HG03196 (cell line): ENCODE measurements around the gene MFF.
"Not testable (repeated sequence)": the region's sequence is repeated elsewhere in the genome, so short reads cannot be mapped to it uniquely, and the experiment has no call there.

Experiments used
- ATAC-seq: cut with Tn5 transposase; IDR thresholded peaks from one replicate; pipeline ENCODE4 v1.9.1; 2021; ENCODE audit not compliant: unreplicated experiment

Gene MFF

GRCh38 chr2:227326783-227327182, 1.7 kb downstream of the MFF start:
- no peak for ATAC-seq

GRCh38 chr2:227335713-227336112, 10.7 kb downstream of the MFF start:
- ATAC-seq = no peak

GRCh38 chr2:227337442-227337841, 12.4 kb downstream of the MFF start:
- ATAC-seq = no peak

- no peak for ATAC-seq
Measured at GRCh38 chr2:227339098-227339599, 14.1 kb downstream of the MFF start.

- ATAC-seq = no peak
Measured at GRCh38 chr2:227340106-227340505, 15.1 kb downstream of the MFF start.

DNA sequence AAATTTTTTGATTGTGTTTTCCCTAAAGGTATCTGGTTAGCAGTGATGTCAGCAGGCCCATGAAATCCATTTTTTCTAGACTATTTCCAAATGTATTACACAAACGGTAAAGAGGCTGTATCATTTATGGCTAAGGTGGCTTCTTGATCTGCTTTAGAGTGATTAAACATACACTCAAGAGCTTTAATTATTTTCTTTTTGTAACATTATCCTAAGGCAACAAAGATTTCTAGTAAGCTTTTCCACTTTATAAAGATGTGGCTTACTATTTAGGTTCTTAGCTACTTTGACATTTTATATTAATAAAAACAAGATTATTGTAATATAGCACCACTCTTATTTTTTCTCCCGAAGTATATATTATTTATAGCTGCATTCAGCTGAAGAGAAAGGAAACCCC, 16.5 kb downstream of the MFF start:
- no peak for ATAC-seq

- ATAC-seq = no peak
Measured at GRCh38 chr2:227344231-227344630, 19.2 kb downstream of the MFF start.

GRCh38 chr2:227347117-227347516, 22.1 kb downstream of the MFF start:
- ATAC-seq = no peak

- ATAC-seq = no peak
Measured at GRCh38 chr2:227348324-227348723, 23.3 kb downstream of the MFF start.

GRCh38 chr2:227349989-227350612, 25.1 kb downstream of the MFF start:
- ATAC-seq = no peak

DNA sequence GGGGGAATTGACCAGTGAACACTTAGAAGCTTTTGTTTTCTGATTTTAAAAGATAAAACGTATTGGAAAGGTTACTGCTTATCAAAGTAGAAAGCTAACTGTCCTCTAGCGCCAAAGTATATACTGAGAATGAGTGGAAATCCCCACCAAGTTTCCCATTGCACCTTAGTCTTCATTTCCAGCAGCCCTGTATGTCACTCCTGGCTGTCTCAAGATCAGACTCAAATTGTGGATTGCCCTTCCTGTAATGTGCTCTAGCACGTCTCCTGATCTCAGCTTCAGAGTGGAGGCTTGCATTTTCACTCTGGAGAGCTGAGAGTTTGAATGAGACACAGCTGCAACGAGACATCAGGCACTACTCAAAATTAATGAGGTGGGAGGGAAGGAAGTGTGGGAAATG, 26.6 kb downstream of the MFF start:
- ATAC-seq = peak; percentile 67

GRCh38 chr2:227360351-227360750, 35.3 kb downstream of the MFF start:
- no peak for ATAC-seq

- no peak for ATAC-seq
Measured at GRCh38 chr2:227363756-227364155, 38.7 kb downstream of the MFF start.

GRCh38 chr2:227364585-227365263, 39.7 kb downstream of the MFF start:
- ATAC-seq = not testable (repeated sequence)

GRCh38 chr2:227365833-227366232, 40.8 kb downstream of the MFF start:
- no peak for ATAC-seq

DNA sequence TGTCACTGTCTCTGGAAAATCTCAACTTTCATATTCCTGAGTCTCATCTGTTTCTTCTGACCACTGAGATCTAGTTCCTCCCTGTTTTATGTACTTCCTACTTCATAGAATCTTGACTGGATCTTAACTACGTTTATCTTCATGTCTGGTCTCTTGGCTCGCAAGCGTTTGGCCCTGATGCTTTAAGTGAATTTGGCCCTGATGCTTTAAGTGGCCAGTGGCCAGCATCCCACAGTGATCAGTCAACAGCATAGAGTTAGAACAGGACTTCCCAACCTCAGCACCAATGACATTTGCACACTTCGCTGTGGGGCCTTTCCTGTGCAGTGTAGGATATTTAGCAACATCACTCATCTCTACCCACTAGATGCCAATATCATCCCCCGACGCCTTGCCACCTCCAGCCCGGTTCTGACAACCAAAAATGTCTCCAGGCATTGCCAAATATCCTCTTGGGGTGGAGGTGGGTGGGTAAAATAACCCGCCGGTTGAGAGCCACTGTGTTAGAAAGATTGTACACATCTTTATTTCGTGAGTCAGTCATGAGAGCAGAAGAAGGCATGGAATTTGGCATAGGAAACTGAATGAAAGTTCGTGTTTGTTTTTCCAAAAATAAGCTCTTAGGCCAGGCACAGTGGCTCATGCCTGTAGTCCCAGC, 41.8 kb downstream of the MFF start:
- no peak for ATAC-seq

- no peak for ATAC-seq
Measured at GRCh38 chr2:227367427-227367795, 42.4 kb downstream of the MFF start.

DNA sequence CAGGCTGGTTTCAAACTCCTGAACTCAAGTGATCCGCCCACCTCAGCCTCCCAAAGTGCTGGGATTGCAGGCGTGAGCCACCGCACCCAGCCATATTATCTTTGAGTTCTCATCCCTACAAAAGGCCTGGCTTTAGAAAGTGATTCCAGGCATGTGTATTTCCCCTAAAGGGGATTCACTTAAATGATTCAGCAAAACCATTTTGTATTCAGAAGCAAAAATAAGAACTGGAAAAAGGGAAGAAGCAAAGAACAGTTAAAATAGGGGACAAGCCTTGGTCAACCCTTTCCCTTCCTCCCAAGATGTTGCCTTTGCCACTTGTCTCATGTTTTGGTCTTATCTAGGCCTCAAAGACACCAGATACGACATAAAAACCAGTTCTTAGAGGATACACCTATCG, 43.5 kb downstream of the MFF start:
- no peak for ATAC-seq

DNA sequence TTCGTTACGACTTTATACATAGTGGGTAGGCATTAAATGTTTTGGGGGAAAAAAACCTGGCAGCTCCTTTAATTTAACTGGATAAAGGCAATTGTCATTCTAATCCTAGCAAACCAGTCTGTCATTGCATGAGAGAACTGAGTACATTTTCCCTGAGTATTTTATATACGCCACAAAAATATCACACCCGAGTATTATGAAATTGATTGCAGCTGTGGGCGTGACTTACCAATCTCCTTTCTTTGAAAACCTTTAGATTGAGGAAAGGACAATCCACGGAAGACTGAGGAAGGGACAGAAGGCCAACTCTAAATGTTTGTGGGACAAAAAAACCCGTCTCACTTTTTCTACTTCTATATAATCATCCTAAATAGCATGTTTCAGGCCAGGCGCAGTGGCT, 45.0 kb downstream of the MFF start:
- ATAC-seq = no peak

DNA sequence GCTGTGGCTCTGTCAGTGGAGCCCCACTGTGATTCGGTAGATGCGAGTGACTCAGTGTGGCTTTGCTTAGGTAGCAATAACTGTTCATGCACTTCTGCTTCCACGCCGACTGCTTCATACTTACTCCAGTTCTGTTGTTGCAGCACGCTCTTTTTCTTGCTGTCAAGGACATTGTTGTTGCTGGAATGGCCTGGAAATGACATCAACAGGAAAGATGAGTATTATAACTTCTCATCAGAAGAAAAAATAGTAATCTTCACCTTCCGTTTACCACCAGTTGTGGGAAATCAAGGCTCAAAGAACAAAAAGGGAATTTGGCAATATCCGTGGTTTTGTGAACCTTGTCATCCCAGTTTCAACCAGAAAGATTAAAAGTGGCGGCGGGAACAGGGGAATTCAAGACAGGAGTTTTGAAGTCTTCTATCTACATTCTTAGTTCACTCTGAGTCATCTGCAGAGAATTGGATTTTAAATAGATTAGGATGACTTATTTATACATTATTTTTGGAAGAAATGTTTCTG, 45.8 kb downstream of the MFF start:
- no peak for ATAC-seq

- ATAC-seq = no peak
Measured at GRCh38 chr2:227373389-227373788, 48.3 kb downstream of the MFF start.

DNA sequence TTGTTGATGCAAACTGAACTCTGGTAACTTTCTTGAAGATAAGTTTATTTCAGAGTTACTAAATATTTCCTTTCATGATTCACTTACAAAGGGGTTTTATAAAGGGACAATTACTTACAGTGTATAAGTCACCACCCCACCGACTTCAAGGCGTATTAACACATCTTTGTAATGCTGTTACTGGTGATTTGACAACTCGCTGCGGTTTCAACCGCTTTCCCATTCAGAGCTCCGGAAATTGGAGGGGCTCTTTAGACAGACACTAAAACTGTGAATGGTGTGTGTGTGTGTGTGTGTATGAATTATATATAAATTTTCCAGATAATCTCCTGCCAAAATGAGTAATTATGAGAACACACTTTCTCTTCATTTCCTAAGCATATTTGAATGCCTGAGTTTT, 49.1 kb downstream of the MFF start:
- ATAC-seq = no peak
